ENCODE data around the gene C16orf89. TPM values are rescaled to one million over a fixed set of nuclear protein-coding genes. Genes with fewer than 3 reads are reported as not detected.
A peak's percentile ranks its signal among the peaks of the same experiment; 100 is the strongest.

C16orf89 gene
- total RNA-seq, 1 experiment from 2014 or later = 1.8 TPM

DNA sequence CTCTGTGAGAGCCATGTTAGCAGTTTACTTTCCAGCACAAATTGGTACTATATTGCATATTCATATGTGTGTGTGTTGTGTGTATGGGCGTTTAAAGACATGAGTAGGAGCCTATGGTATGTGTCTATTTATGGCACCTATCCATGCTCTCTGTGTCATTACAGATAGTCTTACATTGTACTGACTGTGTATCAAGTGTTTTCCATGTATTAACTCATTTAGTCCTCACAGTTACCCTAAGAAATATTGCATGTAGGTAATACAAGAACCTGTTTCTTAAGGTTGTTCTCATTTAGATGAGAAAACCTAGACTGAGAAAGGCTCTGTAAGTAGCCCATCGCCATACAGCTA, 7.5 kb upstream of the C16orf89 start:
- TF ChIP-seq RORB (CRISPR knock-in tag; IDR thresholded peaks at IDR 0.05) = no peak
- Mint-ChIP-seq H3K4me3 (peak overlapping the region; percentile 93), H3K27me3 (ENCODE audit: low read depth) (peaks cover 3% of the 10 kb centered on the region; the same call in 1 of the 2 replicates), H3K4me1 (peaks cover 12% of the 10 kb centered on the region), H3K9me3 (no peaks in the 10 kb centered on the region), H3K36me3 (peaks cover 27% of the 10 kb centered on the region), H3K27ac (no peak overlapping the region)
- DNase-seq (ENCODE audit: low spot score) (no peak), ATAC-seq (no peak)
- POLR2A ChIA-PET = no interaction called here
- CTCF ChIA-PET = interaction anchor here (1.8 kb wide), 1 partner anchor 15 kb away, joined by 15 read pairs; no protein-coding TSS in a partner anchor

- DNase-seq (ENCODE audit: low spot score) = no peak
- Mint-ChIP-seq H3K27ac (0 out of 2 replicates have a peak overlapping the region, but pooled peaks have one; percentile 63), H3K9me3 (no peaks in the 10 kb centered on the region), H3K36me3 (peaks cover 24% of the 10 kb centered on the region), H3K4me3 (peak overlapping the region; percentile 93), H3K4me1 (peaks cover 12% of the 10 kb centered on the region), H3K27me3 (ENCODE audit: low read depth) (peaks cover 3% of the 10 kb centered on the region; the same call in 1 of the 2 replicates)
- ATAC-seq = no peak
- ChIA-PET POLR2A (interaction anchor here (1.0 kb wide), 1 partner anchor 115 kb away, joined by 3 read pairs; the partner anchor contains the start of gene SEC14L5), CTCF (interaction anchor here (0.8 to 1.8 kb wide), 5 partner anchors 11 to 47 kb away, joined by 3 to 15 read pairs (median 5); no protein-coding TSS in a partner anchor)
- TF ChIP-seq NR3C1 (CRISPR knock-in tag; conservative IDR thresholded peaks at IDR 0.05; ENCODE audit: low read depth) (no peak), ZNF281 (CRISPR knock-in tag; IDR thresholded peaks at IDR 0.05) (no peak), KAT7 (CRISPR knock-in tag; IDR thresholded peaks at IDR 0.05; ENCODE audit: borderline replicate concordance) (no peak), ZBTB43 (CRISPR knock-in tag; IDR thresholded peaks at IDR 0.05) (no peak), SMAD3 (CRISPR knock-in tag; IDR thresholded peaks at IDR 0.05; ENCODE audit: borderline replicate concordance) (no peak), CBFB (CRISPR knock-in tag; IDR thresholded peaks at IDR 0.05; ENCODE audit: low read depth) (no peak), OVOL2 (CRISPR knock-in tag; IDR thresholded peaks at IDR 0.05; ENCODE audit: borderline replicate concordance) (no peak), SP1 (CRISPR knock-in tag; conservative IDR thresholded peaks at IDR 0.05) (no peak), ATF1 (CRISPR knock-in tag; IDR thresholded peaks at IDR 0.05) (no peak), CTCF (IDR thresholded peaks at IDR 0.05) (no peak), ZNF138 (CRISPR knock-in tag; conservative IDR thresholded peaks at IDR 0.05) (no peak), ATF3 (CRISPR knock-in tag; conservative IDR thresholded peaks at IDR 0.05) (no peak), EMX1 (CRISPR knock-in tag; IDR thresholded peaks at IDR 0.05) (no peak), GRHL2 (CRISPR knock-in tag; IDR thresholded peaks at IDR 0.05; ENCODE audit: insufficient replicate concordance, severe bottlenecking) (no peak)
Measured at GRCh38 chr16:5072334-5073278, 6.8 kb upstream of the C16orf89 start.

All from WTC11 (cell line).